A673 (cell line): Measurements from ENCODE around the gene WBP2NL. TPM values are rescaled to one million over a fixed set of nuclear protein-coding genes. Genes with fewer than 3 reads are reported as not detected.
A peak's percentile ranks its signal among the peaks of the same experiment; 100 is the strongest.

Source experiments
- BruUV-seq: library from RNA; stranded (reverse); fragments of 400-500 nt; replicated peaks from 2 replicates; lab custom pipeline; 2021; lab: Mats Ljungman, UMichigan
- CTCF ChIA-PET: fragments of 300-600 bp; sonication (Branson Sonifier 250); formaldehyde crosslinking; loops from one replicate; lab custom pipeline; 2022; ENCODE audit warnings: antibody characterized with exemption; lab: Charles Lee
- POLR2A ChIA-PET: fragments of 300-600 bp; sonication (Branson Sonifier 250); formaldehyde crosslinking; loops from one replicate; lab custom pipeline; 2022; ENCODE audit warnings: antibody characterized with exemption; ENCODE audit not compliant: low non-redundant PET; lab: Charles Lee
- DNase-seq: peaks from one replicate; pipeline ENCODE4 v3.0.0-alpha.2; 2015; ENCODE audit warnings: low spot score
- H3K27ac ChIP-seq: fragments of 200-600 bp; sonication (generic); 2 replicates; pipeline ENCODE4 v1.5.1; 2016; ENCODE audit warnings: mixed run types, low read depth, mild to moderate bottlenecking, mixed read lengths, antibody characterized with exemption, low read length; ENCODE audit not compliant: poor library complexity, severe bottlenecking
- H3K27me3 ChIP-seq: fragments of 200-600 bp; sonication (generic); replicated peaks from 2 replicates; pipeline ENCODE4 v1.6.1; 2017; ENCODE audit warnings: mixed run types, low read depth, mild to moderate bottlenecking, mixed read lengths, antibody characterized with exemption, low read length; ENCODE audit not compliant: insufficient read depth, poor library complexity
- H3K36me3 ChIP-seq: fragments of 200-600 bp; sonication (generic); 2 replicates; pipeline ENCODE4 v1.6.1; 2016; ENCODE audit warnings: mixed run types, mild to moderate bottlenecking, mixed read lengths, antibody characterized with exemption, low read length; ENCODE audit not compliant: insufficient read depth, poor library complexity, severe bottlenecking
- H3K4me1 ChIP-seq: fragments of 200-600 bp; sonication (generic); 2 replicates; pipeline ENCODE4 v1.6.1; 2017; ENCODE audit warnings: mixed run types, mild to moderate bottlenecking, mixed read lengths, antibody characterized with exemption, low read length; ENCODE audit not compliant: insufficient read depth, poor library complexity, severe bottlenecking
- H3K4me3 ChIP-seq: fragments of 200-600 bp; sonication (generic); 2 replicates; pipeline ENCODE4 v1.5.1; 2016; ENCODE audit warnings: low read depth, mixed run types, mild to moderate bottlenecking, mixed read lengths, low read length; ENCODE audit not compliant: poor library complexity, severe bottlenecking
- H3K9me3 ChIP-seq: fragments of 200-600 bp; sonication (generic); 2 replicates; pipeline ENCODE4 v1.6.1; 2016; ENCODE audit warnings: mixed run types, low read depth, mild to moderate bottlenecking, mixed read lengths, antibody characterized with exemption, low read length; ENCODE audit not compliant: poor library complexity, severe bottlenecking
- EZH2 ChIP-seq: fragments of 200-600 bp; sonication (generic); IDR thresholded peaks from 2 replicates; pipeline ENCODE4 v1.6.1; 2017; ENCODE audit warnings: borderline replicate concordance, low read depth, mild to moderate bottlenecking, mixed read lengths, antibody characterized with exemption, low read length; ENCODE audit not compliant: poor library complexity, severe bottlenecking
- intact Hi-C: fragments of 100-400 bp; cut with micrococcal nuclease; formaldehyde crosslinking; loops from one replicate; pipeline ENCODE4 v1.10.0; 2022; ENCODE audit not compliant: unreplicated experiment
- total RNA-seq: library from RNA; stranded (reverse); gene quantifications from 2 replicates; pipeline ENCODE4 v1.2.3, GENCODE V29; 2021
- TF ChIP-seq, protein P1 (sequence below): fragments of 300-800, 200-600 bp; sonication (generic); conservative IDR thresholded peaks from 2 replicates; pipeline ENCODE4 v1.5.1; 2017; ENCODE audit warnings: low read depth, mild to moderate bottlenecking, antibody characterized with exemption, low read length, moderate library complexity, mixed read lengths

The WBP2NL gene
- total RNA-seq, 1 experiment from 2014 or later: not detected

DNA sequence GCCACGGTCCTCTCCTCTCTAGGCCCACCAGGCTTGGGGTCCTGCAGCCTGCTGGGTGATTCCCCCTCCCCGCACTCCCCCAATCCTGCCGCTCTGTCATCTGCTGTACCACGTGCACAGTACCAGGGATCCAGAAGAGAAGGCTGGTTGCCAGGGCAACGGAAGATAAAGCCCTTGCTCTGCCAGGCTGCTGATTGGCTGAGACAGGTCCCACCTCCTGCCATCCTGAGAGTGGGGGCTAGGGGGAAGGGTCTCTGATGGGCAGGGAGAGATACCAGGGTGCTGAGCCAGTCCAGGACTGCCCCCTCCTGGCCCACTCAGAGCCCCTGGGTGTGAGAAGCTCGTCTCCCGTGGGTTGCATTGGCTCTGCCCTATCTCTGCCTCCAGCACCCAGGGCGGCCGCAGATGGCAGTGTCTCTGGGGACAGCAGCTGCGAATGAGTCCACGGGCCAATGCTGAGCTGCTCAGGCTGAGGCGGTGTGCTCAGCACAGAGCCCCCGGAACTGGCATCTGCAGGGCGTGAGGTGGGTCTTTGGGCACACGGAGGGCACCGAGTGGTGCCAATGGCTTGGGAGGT is 46.6 kb upstream of the WBP2NL start, which contains the start of gene SMIM45:
TSS of gene SMIM45 (plus strand) at position 253 of the 577 bp plus-strand sequence.
- H3K27me3 ChIP-seq: no peaks in the 10 kb centered on the region
- no TSS peak for BruUV-seq
- H3K36me3 ChIP-seq: no peaks in the 10 kb centered on the region
- no peaks in the 10 kb centered on the region for H3K9me3 ChIP-seq
- DNase-seq: peak; percentile 48
- H3K4me3 ChIP-seq: no peak within 1 kb of the TSS
- CTCF ChIA-PET: no interaction called here
- TF ChIP-seq EZH2: no peak
- TF ChIP-seq, protein P1, sequence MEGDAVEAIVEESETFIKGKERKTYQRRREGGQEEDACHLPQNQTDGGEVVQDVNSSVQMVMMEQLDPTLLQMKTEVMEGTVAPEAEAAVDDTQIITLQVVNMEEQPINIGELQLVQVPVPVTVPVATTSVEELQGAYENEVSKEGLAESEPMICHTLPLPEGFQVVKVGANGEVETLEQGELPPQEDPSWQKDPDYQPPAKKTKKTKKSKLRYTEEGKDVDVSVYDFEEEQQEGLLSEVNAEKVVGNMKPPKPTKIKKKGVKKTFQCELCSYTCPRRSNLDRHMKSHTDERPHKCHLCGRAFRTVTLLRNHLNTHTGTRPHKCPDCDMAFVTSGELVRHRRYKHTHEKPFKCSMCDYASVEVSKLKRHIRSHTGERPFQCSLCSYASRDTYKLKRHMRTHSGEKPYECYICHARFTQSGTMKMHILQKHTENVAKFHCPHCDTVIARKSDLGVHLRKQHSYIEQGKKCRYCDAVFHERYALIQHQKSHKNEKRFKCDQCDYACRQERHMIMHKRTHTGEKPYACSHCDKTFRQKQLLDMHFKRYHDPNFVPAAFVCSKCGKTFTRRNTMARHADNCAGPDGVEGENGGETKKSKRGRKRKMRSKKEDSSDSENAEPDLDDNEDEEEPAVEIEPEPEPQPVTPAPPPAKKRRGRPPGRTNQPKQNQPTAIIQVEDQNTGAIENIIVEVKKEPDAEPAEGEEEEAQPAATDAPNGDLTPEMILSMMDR: no peak
- intact Hi-C loops: no loop called here
- no peak within 1 kb of the TSS for H3K27ac ChIP-seq
- H3K4me1 ChIP-seq: peaks cover 20% of the 10 kb centered on the region
- POLR2A ChIA-PET: no interaction called here

DNA sequence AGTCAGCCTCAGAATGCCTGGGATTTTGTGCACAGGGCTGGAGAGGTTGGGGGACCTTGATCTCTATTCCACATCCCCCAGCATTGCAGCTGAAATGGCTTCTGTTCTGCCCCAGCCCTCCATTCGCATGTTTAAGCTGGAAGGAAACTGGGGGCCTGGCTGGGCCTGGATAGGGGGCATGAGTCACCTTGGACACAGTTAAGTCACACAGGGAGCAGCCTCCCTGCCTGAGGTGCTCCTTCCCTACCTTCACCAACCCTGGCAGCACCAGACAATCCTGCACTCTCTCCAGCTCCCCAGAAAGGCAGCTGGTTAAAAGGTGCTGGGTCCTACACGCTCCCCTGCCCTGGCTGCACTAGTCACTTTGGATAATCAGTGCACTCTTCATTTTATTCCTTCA is 45.9 kb upstream of the WBP2NL start:
- intact Hi-C loops: no loop called here
- H3K4me3 ChIP-seq: no peak overlapping the region
- no peaks in the 10 kb centered on the region for H3K9me3 ChIP-seq
- no peaks in the 10 kb centered on the region for H3K36me3 ChIP-seq
- no peak for TF ChIP-seq EZH2
- TF ChIP-seq, protein P1: no peak
- no peaks in the 10 kb centered on the region for H3K27me3 ChIP-seq
- H3K4me1 ChIP-seq: peaks cover 14% of the 10 kb centered on the region
- no peak overlapping the region for H3K27ac ChIP-seq
- POLR2A ChIA-PET: no interaction called here
- no peak for DNase-seq
- no TSS peak for BruUV-seq
- CTCF ChIA-PET: no interaction called here

DNA sequence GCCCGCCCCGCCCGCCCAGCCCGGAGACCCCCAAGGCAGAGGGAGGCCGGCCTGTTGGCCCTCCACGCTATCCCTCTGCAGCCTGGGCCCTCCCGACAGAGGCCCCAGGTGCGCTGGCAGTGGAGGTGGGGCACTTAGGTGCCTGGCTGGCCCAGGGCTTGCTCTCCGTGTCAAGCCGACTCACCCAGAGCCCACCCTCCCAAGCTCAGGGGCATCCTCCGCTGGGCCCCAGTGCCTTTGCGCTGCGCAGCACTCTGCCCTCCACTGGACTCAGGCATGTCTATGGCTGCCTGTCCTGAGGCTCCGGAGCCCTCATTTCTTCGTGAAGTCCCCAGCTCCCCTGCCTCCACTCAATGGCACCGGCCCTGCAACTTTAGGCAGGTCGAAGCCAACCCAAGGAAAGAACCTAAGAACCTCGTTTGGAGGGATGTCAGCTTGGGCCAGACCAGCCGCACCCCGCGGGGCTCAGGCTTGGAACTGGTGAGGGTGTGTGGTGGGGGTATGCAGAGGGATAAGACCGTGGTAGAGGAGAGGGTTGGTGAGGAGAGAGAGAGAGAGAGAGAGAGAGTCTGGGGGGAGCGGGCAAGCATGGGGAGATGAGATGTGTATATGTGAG is 40.5 kb upstream of the WBP2NL start:
- H3K27me3 ChIP-seq: no peaks in the 10 kb centered on the region
- POLR2A ChIA-PET: no interaction called here
- DNase-seq: no peak
- no peaks in the 10 kb centered on the region for H3K9me3 ChIP-seq
- TF ChIP-seq EZH2: no peak
- TF ChIP-seq, protein P1: no peak
- no peak overlapping the region for H3K4me3 ChIP-seq
- BruUV-seq: no TSS peak
- CTCF ChIA-PET: no interaction called here
- H3K4me1 ChIP-seq: peaks cover 9% of the 10 kb centered on the region
- no peak overlapping the region for H3K27ac ChIP-seq
- intact Hi-C loops: no loop called here
- no peaks in the 10 kb centered on the region for H3K36me3 ChIP-seq
